Measurements from ENCODE around the gene MACROD2. TPM values are rescaled to one million over a fixed set of nuclear protein-coding genes. Genes with fewer than 3 reads are reported as not detected.

MACROD2 gene
- total and polyA plus RNA-seq, 2 donors (not counting 1 experiment from before 2014, with no cell fraction given): 5.3 to 6.7 TPM

DNA sequence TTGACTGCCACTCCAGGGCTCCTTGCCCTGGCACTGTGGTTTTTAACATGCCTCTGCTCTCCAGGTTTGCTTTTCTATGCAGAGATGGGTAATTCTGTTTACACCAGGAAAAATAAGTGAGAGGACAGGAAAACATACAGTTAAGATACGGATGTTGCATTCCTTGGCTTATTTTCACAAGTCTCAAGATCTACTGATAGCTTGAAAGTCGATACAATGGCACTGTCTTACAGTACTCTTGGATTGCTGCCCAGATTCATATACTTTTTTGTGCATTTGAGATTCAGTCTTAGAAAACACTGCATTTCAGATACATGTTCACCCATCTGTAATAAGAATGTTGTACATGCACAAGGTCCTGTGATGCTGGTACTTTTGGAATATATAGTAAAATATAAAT, 501.7 kb downstream of the MACROD2 start:
- H3K4me1 Mint-ChIP-seq: no peaks in the 10 kb centered on the region
- Histone ChIP-seq H3K27ac (ENCODE audit: low read length in 2 of 2) (no peak overlapping the region), H3K4me2 (replicated peaks; ENCODE audit: low read depth, low read length, poor library complexity, severe bottlenecking) (no peak overlapping the region), H3K4me1 (ENCODE audit: control insufficient read depth in 2 of 2, insufficient read depth in 2 of 2, low read length in 2 of 2) (no peaks in the 10 kb centered on the region), H3K9ac (ENCODE audit: low read length) (no peak overlapping the region), H3K79me2 (ENCODE audit: control insufficient read depth, insufficient read depth, low read length) (no peaks in the 10 kb centered on the region), H3K9me3 (ENCODE audit: control extremely low read depth in 1 of 3, control insufficient read depth in 2 of 3, insufficient read depth in 1 of 3, low read length in 2 of 3) (no peaks in the 10 kb centered on the region), H4K20me1 (ENCODE audit: control insufficient read depth, insufficient read depth, low read length, poor library complexity, severe bottlenecking) (no peaks in the 10 kb centered on the region), H3K36me3 (replicated peaks in 1 of 2; ENCODE audit: control extremely low read depth in 1 of 2, control insufficient read depth in 1 of 2, extremely low read depth in 1 of 2, insufficient read depth in 2 of 2, low read length in 1 of 2) (no peaks in the 10 kb centered on the region), H2AFZ (ENCODE audit: insufficient read depth, low read depth, low read length, poor library complexity, severe bottlenecking) (no peak overlapping the region), H3K27me3 (replicated peaks in 1 of 4; ENCODE audit: control extremely low read depth in 1 of 4, control insufficient read depth in 3 of 4, insufficient read depth in 4 of 4, low read length in 3 of 4) (no peaks in the 10 kb centered on the region), H3K4me3 (ENCODE audit: control extremely low read depth in 1 of 5, extremely low read depth in 1 of 5, insufficient read depth in 1 of 5, low read depth in 2 of 5, low read length in 4 of 5) (no peak overlapping the region)
- 53% methylated on average over 2 of the region's 2 CpGs for WGBS (ENCODE audit: insufficient coverage)
- ChIA-PET CTCF (no interaction called here), POLR2A (no interaction called here)
- TF ChIP-seq, protein P1, sequence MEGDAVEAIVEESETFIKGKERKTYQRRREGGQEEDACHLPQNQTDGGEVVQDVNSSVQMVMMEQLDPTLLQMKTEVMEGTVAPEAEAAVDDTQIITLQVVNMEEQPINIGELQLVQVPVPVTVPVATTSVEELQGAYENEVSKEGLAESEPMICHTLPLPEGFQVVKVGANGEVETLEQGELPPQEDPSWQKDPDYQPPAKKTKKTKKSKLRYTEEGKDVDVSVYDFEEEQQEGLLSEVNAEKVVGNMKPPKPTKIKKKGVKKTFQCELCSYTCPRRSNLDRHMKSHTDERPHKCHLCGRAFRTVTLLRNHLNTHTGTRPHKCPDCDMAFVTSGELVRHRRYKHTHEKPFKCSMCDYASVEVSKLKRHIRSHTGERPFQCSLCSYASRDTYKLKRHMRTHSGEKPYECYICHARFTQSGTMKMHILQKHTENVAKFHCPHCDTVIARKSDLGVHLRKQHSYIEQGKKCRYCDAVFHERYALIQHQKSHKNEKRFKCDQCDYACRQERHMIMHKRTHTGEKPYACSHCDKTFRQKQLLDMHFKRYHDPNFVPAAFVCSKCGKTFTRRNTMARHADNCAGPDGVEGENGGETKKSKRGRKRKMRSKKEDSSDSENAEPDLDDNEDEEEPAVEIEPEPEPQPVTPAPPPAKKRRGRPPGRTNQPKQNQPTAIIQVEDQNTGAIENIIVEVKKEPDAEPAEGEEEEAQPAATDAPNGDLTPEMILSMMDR (IDR thresholded peaks at IDR 0.05): no peak
- TF ChIP-seq EZH2 (IDR thresholded peaks at IDR 0.05; ENCODE audit: borderline replicate concordance, insufficient read depth, low read depth, low read length, poor library complexity, severe bottlenecking): no peak
- peaks cover 3% of the 10 kb centered on the region for H3K27me3 Mint-ChIP-seq
- ATAC-seq (ENCODE audit: low read depth) (no peak), DNase-seq (no peak)
- no peaks in the 10 kb centered on the region for H3K9me3 Mint-ChIP-seq (ENCODE audit: insufficient read depth)
- H3K4me3 Mint-ChIP-seq: no peak overlapping the region
- H3K27ac Mint-ChIP-seq: no peak overlapping the region
- intact Hi-C loops (cut with micrococcal nuclease): no loop called here

DNA sequence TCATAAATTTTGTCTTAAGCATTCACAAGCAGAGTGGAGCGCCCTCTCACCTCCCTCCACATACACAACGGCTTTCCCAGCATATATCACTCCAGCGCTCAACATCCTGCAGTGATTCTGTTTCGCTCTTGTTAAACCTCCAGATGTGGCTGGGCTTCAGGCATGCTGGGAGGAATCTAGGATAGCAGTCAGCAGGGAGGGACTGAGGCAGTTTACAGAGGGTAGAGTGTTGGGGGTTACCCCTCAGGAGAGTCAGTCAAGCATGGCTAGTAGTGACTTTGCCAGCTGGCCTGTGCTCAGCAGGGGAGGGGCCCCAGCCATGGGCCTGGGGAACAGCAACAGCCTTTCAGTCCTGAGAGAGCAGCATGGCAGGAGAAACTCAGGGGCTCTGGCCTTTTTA, 503.5 kb downstream of the MACROD2 start:
- intact Hi-C loops (cut with micrococcal nuclease): no loop called here
- TF ChIP-seq, protein P1 (IDR thresholded peaks at IDR 0.05): no peak
- no peak for TF ChIP-seq EZH2 (IDR thresholded peaks at IDR 0.05; ENCODE audit: borderline replicate concordance, insufficient read depth, low read depth, low read length, poor library complexity, severe bottlenecking)
- no peak overlapping the region for H3K4me3 Mint-ChIP-seq
- H3K9me3 Mint-ChIP-seq (ENCODE audit: insufficient read depth): no peaks in the 10 kb centered on the region
- no peak overlapping the region for H3K27ac ChIP-seq (ENCODE audit: low read length in 2 of 2)
- WGBS (ENCODE audit: insufficient coverage): 100% methylated on average over 2 of the region's 4 CpGs
- H3K27me3 ChIP-seq (replicated peaks in 1 of 4; ENCODE audit: control extremely low read depth in 1 of 4, control insufficient read depth in 3 of 4, insufficient read depth in 4 of 4, low read length in 3 of 4): no peaks in the 10 kb centered on the region
- H3K27me3 Mint-ChIP-seq: no peaks in the 10 kb centered on the region
- no peak overlapping the region for H3K4me2 ChIP-seq (replicated peaks; ENCODE audit: low read depth, low read length, poor library complexity, severe bottlenecking)
- no peaks in the 10 kb centered on the region for H4K20me1 ChIP-seq (ENCODE audit: control insufficient read depth, insufficient read depth, low read length, poor library complexity, severe bottlenecking)
- ChIA-PET POLR2A (no interaction called here), CTCF (no interaction called here)
- no peaks in the 10 kb centered on the region for H3K36me3 ChIP-seq (replicated peaks in 1 of 2; ENCODE audit: control extremely low read depth in 1 of 2, control insufficient read depth in 1 of 2, extremely low read depth in 1 of 2, insufficient read depth in 2 of 2, low read length in 1 of 2)
- no peak overlapping the region for H2AFZ ChIP-seq (ENCODE audit: insufficient read depth, low read depth, low read length, poor library complexity, severe bottlenecking)
- no peaks in the 10 kb centered on the region for H3K4me1 ChIP-seq (ENCODE audit: control insufficient read depth in 2 of 2, insufficient read depth in 2 of 2, low read length in 2 of 2)
- no peaks in the 10 kb centered on the region for H3K79me2 ChIP-seq (ENCODE audit: control insufficient read depth, insufficient read depth, low read length)
- no peaks in the 10 kb centered on the region for H3K9me3 ChIP-seq (ENCODE audit: control extremely low read depth in 1 of 3, control insufficient read depth in 2 of 3, insufficient read depth in 1 of 3, low read length in 2 of 3)
- no peak for ATAC-seq (ENCODE audit: low read depth)
- no peak overlapping the region for H3K27ac Mint-ChIP-seq
- H3K9ac ChIP-seq (ENCODE audit: low read length): no peak overlapping the region
- no peaks in the 10 kb centered on the region for H3K4me1 Mint-ChIP-seq
- no peak for DNase-seq
- no peak overlapping the region for H3K4me3 ChIP-seq (ENCODE audit: control extremely low read depth in 1 of 5, extremely low read depth in 1 of 5, insufficient read depth in 1 of 5, low read depth in 2 of 5, low read length in 4 of 5)
